Metanephros (tissue), 2 donors: Measurements from ENCODE around the gene ZHX3. TPM values are rescaled to one million over a fixed set of nuclear protein-coding genes. Genes with fewer than 3 reads are reported as not detected.

Experiments used
- small RNA-seq: library from RNA; depleted of rRNA; stranded (forward); fragments of <200 nt; gene quantifications from one replicate; pipeline ENCODE3, GENCODE V24; 2014; ENCODE audit warnings: low replicate concordance
- total RNA-seq: library from RNA; depleted of rRNA; stranded (reverse); fragments of >200 nt; gene quantifications from one replicate; pipeline ENCODE4 v1.2.3, GENCODE V29; 2014

ZHX3 gene, protein sequence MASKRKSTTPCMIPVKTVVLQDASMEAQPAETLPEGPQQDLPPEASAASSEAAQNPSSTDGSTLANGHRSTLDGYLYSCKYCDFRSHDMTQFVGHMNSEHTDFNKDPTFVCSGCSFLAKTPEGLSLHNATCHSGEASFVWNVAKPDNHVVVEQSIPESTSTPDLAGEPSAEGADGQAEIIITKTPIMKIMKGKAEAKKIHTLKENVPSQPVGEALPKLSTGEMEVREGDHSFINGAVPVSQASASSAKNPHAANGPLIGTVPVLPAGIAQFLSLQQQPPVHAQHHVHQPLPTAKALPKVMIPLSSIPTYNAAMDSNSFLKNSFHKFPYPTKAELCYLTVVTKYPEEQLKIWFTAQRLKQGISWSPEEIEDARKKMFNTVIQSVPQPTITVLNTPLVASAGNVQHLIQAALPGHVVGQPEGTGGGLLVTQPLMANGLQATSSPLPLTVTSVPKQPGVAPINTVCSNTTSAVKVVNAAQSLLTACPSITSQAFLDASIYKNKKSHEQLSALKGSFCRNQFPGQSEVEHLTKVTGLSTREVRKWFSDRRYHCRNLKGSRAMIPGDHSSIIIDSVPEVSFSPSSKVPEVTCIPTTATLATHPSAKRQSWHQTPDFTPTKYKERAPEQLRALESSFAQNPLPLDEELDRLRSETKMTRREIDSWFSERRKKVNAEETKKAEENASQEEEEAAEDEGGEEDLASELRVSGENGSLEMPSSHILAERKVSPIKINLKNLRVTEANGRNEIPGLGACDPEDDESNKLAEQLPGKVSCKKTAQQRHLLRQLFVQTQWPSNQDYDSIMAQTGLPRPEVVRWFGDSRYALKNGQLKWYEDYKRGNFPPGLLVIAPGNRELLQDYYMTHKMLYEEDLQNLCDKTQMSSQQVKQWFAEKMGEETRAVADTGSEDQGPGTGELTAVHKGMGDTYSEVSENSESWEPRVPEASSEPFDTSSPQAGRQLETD
- 22.8 TPM for total RNA-seq

GRCh38 chr20:41317546-41318270 is at the start of gene ZHX3:
Gene ZHX3, minus strand, starts transcription at chr20:41317731. Its CDS starts 112,815 bp downstream, at chr20:41204916.

DNA sequence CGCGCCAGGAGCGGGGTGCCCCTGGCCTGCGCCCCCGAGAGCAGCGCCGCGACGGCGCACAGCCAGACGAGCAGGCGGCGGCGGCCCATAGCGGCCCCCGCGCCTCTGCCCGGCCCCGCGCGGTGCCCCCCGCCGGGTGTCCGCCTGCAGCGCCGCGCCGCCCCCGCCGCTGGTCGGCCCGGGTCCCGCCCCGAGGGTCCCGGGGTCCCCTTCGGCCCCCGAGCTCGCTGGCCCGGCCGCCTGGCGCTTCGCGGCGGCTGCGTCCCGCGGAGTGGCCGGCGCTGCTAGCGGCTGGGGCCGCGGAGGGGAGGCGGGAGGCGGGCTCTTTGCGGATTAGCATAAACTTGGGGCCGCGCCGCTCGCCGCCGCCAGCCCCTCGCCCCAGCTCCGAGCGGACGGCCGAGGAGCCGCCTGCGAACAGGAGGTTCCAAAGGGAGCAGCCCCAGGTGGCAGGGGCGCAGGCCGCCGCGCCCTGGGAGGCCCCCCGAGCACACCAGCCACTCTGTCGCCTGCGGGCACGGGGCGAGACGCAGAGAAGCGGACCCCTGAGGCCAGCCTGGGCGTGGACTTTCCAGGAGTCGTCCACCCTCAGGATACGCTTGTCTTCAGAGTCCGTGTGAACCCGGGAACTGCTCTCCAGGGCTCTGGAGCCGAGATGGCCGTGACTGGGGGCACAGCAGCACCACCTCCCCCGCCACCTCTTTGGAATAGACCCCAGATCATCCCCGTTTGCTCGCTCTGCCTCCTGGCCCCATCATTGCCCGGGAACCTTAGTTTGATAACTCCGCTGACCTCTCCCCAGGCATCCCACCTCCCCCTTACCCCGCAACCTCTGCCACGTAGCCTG is 49.2 kb upstream of the ZHX3 start, which contains the start of gene EMILIN3:
EMILIN3 (minus strand) TSS at position 273 of the 847 bp plus-strand sequence; CDS start at position 89, 184 bp downstream.

DNA sequence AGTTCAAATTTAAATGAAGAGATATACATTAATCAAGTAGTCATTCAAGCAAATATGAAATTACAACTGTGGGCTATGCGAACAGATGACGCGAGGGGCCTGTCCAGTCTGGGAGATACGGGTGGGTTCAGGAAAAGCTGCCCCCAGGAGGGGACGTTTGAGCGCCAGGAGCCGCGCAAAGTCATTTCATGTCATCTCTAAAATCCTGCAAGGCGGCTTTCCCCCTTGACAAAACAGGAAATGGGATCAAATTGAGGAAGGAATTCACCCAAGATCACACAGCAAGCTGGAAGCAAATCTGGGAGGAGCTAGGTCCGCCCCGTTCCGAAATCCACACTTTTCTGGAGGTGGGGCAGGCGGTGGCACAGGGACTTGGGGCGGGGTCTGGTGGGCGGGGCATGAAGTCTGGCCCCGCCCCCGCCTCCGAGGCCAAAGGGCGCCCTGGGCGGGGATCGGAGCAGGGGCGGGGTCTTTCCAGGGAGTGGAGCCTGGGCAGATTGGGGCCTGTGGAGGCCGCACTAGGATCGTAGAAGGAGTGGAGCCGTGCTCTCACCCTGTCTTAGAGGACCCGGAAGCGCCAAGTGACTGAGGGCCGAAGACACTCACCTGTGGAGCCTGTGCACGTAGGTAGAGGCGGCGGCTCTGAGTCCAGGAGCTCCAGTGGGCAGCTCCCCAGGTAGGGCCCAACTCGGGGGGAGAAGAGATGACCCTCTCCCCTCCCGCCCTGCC is 23.0 kb upstream of the ZHX3 start, which contains the start of gene LPIN3:
LPIN3 (plus strand) TSS at position 495 of the 729 bp plus-strand sequence. CDS start 4,983 bp downstream, outside the sequence.

DNA sequence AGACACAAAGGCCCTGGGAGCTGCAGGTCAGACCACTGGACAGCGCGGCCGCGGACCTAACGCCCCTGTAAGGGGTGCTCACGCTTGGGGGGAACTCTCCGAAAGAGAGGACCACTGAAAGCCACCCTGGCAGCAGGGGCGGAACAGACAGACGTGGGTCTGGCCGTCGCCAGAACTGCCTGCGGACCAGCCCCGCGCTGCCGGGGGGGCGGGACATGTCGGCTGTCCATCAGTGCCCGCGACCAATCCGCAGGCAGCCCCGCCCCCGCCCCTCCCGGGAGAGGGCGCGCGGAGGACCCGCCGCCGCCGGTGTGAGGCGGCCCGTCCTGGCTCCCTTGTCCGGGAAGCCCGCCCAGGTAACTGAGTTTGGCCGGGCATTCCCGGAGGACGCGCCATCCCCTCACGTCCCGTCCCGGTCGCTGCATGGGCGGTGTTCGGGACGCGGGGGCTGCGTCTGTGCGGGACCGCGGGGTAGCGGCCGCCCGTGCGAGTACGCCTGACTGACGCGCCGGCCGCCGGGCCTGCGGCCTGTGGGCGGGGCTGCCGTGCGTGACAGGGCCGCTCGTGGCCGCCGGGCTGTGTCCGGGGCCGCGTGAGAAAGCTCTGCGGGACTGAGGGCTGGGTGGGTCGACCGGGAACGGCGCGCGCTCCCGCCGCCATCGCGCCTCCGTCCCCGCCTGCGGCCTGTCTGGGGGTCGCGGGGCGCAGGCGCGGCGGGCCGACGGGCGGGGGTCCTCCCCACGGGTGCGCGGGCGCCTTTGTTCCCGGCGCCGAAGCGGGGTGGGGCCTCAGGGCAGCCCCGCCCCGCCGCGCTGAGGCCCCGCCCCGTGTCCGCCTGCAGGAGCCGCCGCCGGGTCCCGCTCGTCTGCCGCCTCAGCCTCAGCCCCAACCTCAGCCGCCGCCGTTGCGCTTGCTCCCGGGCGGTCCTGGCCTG is 180.6 kb downstream of the ZHX3 start, which contains the start of gene PLCG1:
PLCG1 (plus strand) TSS at position 864 of the 934 bp plus-strand sequence. CDS start 99 bp downstream, outside the sequence.

Small RNAs within 50 kb of the gene (small RNA-seq; reads per million reads assigned to genes)
- gene AL022394.1 (not detected), gene MIR6871 (not detected), gene RN7SL615P (not detected)

Other genes starting within 250 kb of the ZHX3 start
- 171 TPM for gene PLCG1, start 180.2 kb downstream of the ZHX3 start, total RNA-seq
- gene LPIN3, start 23.1 kb upstream of the ZHX3 start, total RNA-seq, result 14.1 TPM
- gene EMILIN3, start 49.1 kb upstream of the ZHX3 start, total RNA-seq, result 12.0 TPM